Colonic mucosa (tissue), 4 donors: ENCODE data around the gene OBSCN. TPM values are rescaled to one million over a fixed set of nuclear protein-coding genes. Genes with fewer than 3 reads are reported as not detected.

Experiments used
- DNase-seq: peaks from one replicate; pipeline ENCODE4 v3.0.0-alpha.2; 2020
- H3K27ac ChIP-seq: fragments of 200-600 bp; one replicate; pipeline ENCODE4 v1.8.0; 2021
- H3K27me3 ChIP-seq: fragments of 200-600 bp; one replicate; pipeline ENCODE4 v1.8.0; 2021
- H3K36me3 ChIP-seq: fragments of 200-600 bp; one replicate; pipeline ENCODE4 v1.8.0; 2021
- H3K4me1 ChIP-seq: fragments of 200-600 bp; one replicate; pipeline ENCODE4 v1.8.0; 2021; ENCODE audit warnings: mild to moderate bottlenecking
- H3K4me3 ChIP-seq: fragments of 200-600 bp; one replicate; pipeline ENCODE4 v1.8.0; 2021
- H3K9ac ChIP-seq, 2 donors: one replicate each; pipeline ENCODE4 v1.7.0; 2013; ENCODE audit warnings: control low read depth in 2 of 2, low read depth in 2 of 2, low read length in 2 of 2
- H3K9me3 ChIP-seq: fragments of 200-600 bp; one replicate; pipeline ENCODE4 v1.8.0; 2021
- intact Hi-C: fragments of 100-400 bp; cut with DNase I; formaldehyde crosslinking; loops from one replicate; pipeline ENCODE4 v1.14.1; 2022
- total RNA-seq, 2 donors: library from RNA; stranded (reverse); fragmentation: NEBNext Ultra II Directional in 1 of 2; extraction: Animal tissue kit (Norgen Biotek cat#: 25700) in 1 of 2; gene quantifications; one replicate each; pipeline ENCODE4 v1.2.1, GENCODE V29; 2021
- TF ChIP-seq, protein P1 (sequence below): fragments of 200-600 bp; IDR thresholded peaks from one replicate; pipeline ENCODE4 v1.8.0; 2022; ENCODE audit warnings: antibody characterized with exemption, mild to moderate bottlenecking
- donor health status: healthy.
- donor health status: DM: no; HTN: no; CAD: no.
- donor health status: DM: no; HTN: no; CAD: no.

OBSCN gene
- total RNA-seq, 2 donors from 2014 or later, result 3.6 to 7.9 TPM

DNA sequence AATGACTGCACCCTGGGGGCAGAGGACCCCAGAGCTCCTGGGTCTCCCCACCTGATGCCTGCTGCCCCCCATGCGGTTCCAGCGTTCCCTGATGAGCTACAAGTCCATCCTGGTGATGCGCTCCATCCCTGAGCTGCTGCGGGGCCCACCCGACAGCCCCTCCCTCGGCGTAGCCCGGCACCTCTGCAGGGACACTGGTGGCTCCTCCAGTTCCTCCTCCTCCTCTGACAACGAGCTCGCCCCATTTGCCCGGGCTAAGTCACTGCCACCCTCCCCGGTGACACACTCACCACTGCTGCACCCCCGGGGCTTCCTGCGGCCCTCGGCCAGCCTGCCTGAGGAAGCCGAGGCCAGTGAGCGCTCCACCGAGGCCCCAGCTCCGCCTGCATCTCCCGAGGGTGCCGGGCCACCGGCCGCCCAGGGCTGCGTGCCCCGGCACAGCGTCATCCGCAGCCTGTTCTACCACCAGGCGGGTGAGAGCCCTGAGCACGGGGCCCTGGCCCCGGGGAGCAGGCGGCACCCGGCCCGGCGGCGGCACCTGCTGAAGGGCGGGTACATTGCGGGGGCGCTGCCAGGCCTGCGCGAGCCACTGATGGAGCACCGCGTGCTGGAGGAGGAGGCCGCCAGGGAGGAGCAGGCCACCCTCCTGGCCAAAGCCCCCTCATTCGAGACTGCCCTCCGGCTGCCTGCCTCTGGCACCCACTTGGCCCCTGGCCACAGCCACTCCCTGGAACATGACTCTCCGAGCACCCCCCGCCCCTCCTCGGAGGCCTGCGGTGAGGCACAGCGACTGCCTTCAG is 163.3 kb downstream of the OBSCN start:
- no peak for DNase-seq
- H3K36me3 ChIP-seq, result no peaks in the 10 kb centered on the region

DNA sequence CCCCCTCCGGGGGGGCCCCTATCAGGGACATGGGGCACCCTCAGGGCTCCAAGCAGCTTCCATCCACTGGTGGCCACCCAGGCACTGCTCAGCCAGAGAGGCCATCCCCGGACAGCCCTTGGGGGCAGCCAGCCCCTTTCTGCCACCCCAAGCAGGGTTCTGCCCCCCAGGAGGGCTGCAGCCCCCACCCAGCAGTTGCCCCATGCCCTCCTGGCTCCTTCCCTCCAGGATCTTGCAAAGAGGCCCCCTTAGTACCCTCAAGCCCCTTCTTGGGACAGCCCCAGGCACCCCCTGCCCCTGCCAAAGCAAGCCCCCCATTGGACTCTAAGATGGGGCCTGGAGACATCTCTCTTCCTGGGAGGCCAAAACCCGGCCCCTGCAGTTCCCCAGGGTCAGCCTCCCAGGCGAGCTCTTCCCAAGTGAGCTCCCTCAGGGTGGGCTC is 163.9 kb downstream of the OBSCN start:
- Histone ChIP-seq H3K36me3 (no peaks in the 10 kb centered on the region), H3K9me3 (no peaks in the 10 kb centered on the region), H3K27me3 (peaks cover 8% of the 10 kb centered on the region), H3K4me1 (no peaks in the 10 kb centered on the region), H3K9ac (no peak overlapping the region), H3K27ac (no peak overlapping the region), H3K4me3 (no peak overlapping the region)
- intact Hi-C loops, result no loop called here
- DNase-seq, result no peak
- TF ChIP-seq, protein P1, sequence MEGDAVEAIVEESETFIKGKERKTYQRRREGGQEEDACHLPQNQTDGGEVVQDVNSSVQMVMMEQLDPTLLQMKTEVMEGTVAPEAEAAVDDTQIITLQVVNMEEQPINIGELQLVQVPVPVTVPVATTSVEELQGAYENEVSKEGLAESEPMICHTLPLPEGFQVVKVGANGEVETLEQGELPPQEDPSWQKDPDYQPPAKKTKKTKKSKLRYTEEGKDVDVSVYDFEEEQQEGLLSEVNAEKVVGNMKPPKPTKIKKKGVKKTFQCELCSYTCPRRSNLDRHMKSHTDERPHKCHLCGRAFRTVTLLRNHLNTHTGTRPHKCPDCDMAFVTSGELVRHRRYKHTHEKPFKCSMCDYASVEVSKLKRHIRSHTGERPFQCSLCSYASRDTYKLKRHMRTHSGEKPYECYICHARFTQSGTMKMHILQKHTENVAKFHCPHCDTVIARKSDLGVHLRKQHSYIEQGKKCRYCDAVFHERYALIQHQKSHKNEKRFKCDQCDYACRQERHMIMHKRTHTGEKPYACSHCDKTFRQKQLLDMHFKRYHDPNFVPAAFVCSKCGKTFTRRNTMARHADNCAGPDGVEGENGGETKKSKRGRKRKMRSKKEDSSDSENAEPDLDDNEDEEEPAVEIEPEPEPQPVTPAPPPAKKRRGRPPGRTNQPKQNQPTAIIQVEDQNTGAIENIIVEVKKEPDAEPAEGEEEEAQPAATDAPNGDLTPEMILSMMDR, result no peak

More for the DNA sequence above, 163.3 kb downstream of the OBSCN start:
- Histone ChIP-seq H3K4me1 (no peaks in the 10 kb centered on the region), H3K9ac (no peak overlapping the region), H3K27me3 (peaks cover 8% of the 10 kb centered on the region), H3K27ac (no peak overlapping the region), H3K4me3 (no peak overlapping the region), H3K9me3 (no peaks in the 10 kb centered on the region)
- intact Hi-C loops, result no loop called here
- TF ChIP-seq, protein P1, result no peak

DNA sequence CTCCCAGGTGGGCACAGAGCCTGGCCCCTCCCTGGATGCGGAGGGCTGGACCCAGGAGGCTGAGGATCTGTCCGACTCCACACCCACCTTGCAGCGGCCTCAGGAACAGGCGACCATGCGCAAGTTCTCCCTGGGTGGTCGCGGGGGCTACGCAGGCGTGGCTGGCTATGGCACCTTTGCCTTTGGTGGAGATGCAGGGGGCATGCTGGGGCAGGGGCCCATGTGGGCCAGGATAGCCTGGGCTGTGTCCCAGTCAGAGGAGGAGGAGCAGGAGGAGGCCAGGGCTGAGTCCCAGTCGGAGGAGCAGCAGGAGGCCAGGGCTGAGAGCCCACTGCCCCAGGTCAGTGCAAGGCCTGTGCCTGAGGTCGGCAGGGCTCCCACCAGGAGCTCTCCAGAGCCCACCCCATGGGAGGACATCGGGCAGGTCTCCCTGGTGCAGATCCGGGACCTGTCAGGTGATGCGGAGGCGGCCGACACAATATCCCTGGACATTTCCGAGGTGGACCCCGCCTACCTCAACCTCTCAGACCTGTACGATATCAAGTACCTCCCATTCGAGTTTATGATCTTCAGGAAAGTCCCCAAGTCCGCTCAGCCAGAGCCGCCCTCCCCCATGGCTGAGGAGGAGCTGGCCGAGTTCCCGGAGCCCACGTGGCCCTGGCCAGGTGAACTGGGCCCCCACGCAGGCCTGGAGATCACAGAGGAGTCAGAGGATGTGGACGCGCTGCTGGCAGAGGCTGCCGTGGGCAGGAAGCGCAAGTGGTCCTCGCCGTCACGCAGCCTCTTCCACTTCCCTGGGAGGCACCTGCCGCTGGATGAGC is 164.5 kb downstream of the OBSCN start:
- no peak overlapping the region for H3K4me3 ChIP-seq
- peaks cover 8% of the 10 kb centered on the region for H3K27me3 ChIP-seq
- no peaks in the 10 kb centered on the region for H3K9me3 ChIP-seq
- TF ChIP-seq, protein P1, result no peak
- no peaks in the 10 kb centered on the region for H3K4me1 ChIP-seq
- H3K27ac ChIP-seq, result no peak overlapping the region
- intact Hi-C loops, result no loop called here
- H3K36me3 ChIP-seq, result no peaks in the 10 kb centered on the region
- H3K9ac ChIP-seq, result no peak overlapping the region
- DNase-seq, result peak; percentile 67

DNA sequence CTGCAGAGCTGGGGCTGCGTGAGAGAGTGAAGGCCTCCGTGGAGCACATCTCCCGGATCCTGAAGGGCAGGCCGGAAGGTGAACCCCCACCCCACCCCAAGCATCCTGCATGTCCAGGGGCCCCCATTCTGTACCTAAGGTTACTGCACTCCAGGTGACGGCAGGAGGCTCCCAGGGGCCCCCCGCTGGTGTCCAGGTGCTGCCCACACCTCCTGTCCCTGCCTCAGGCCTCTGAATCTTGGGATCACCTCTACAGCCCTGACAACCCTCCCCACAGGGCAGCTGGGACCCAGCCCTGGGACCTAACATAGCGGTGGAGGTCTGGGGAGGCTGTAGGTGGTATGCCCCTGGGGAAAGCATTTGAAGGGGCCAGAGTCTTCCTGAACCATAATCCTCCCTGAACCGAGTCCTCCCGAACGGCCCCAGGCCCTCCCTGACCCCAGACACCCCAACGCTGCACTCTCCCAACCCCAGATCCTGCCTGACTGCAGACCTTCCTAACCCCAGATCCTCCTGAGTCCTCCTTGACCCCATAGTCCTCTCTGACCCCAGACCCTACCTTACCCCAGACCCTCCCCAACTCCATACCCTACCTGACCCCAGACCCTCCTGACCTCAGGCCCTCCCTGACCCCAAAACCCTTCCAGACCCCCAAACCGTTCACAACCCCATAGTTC is 165.3 kb downstream of the OBSCN start:
- Histone ChIP-seq H3K4me1 (no peaks in the 10 kb centered on the region), H3K4me3 (no peak overlapping the region), H3K36me3 (no peaks in the 10 kb centered on the region), H3K27me3 (peaks cover 8% of the 10 kb centered on the region), H3K9ac (no peak overlapping the region), H3K9me3 (no peaks in the 10 kb centered on the region), H3K27ac (no peak overlapping the region)
- TF ChIP-seq, protein P1, result no peak
- DNase-seq, result no peak
- intact Hi-C loops, result no loop called here
